K562 (cell line): ENCODE measurements around the gene KMT2C. TPM values are rescaled to one million over a fixed set of nuclear protein-coding genes. Genes with fewer than 3 reads are reported as not detected.
A peak's percentile ranks its signal among the peaks of the same experiment; 100 is the strongest.

Experiments
- ATAC-seq: fragments of 200-7000 bp; cut with Tn5 transposase; 3 replicates; pipeline ENCODE4 v1.9.1; 2020; ENCODE audit warnings: moderate library complexity
- BruUV-seq: library from RNA; stranded (reverse); fragments of 400-500 nt; replicated peaks from 2 replicates; lab custom pipeline; 2021; lab: Mats Ljungman, UMichigan
- CTCF ChIA-PET: fragments of 300-600 bp; formaldehyde crosslinking; extraction: SDS; loops from one replicate; lab custom pipeline; 2021; ENCODE audit warnings: low intra/inter-chr PET ratio; lab: Yijun Ruan, JAX
- POLR2A ChIA-PET: fragments of 300-600, 350-650 bp; sonication (Branson Sonifier 250); formaldehyde crosslinking; extraction: SDS; loops from one replicate; lab custom pipeline; 2021; ENCODE audit warnings: antibody characterized with exemption, inconsistent platforms; lab: Yijun Ruan, JAX
- DNase-seq, 4 experiments: peaks; one replicate each; pipeline versions ENCODE4 v3.0.0 to v3.0.0-alpha.2; 2011 to 2018; ENCODE audit warnings: low spot score in 3 of 4, mixed read lengths in 3 of 4; ENCODE audit errors: extremely low read depth in 1 of 4
- FAIRE-seq: peaks from 2 replicates; lab custom pipeline; 2011; peaks lifted over from hg19 to GRCh38; lab: Jason Lieb, UNC
- H2AFZ ChIP-seq: 2 replicates; pipeline ENCODE4 v1.6.0; 2011; ENCODE audit warnings: low read depth, low read length, control low read depth, inconsistent platforms
- H3K27ac ChIP-seq: fragments of 200-600 bp; 3 replicates; pipeline ENCODE4 v1.8.0; 2011; ENCODE audit warnings: low read depth, mild to moderate bottlenecking, control low read depth, inconsistent platforms, low read length, moderate library complexity, mixed read lengths; ENCODE audit errors: extremely low read depth
- H3K27me3 ChIP-seq, 2 experiments: fragments of 300-600 bp in 1 of 2; 2 replicates in 1 of 2; 3 replicates in 1 of 2; pipeline versions ENCODE4 v1.6.0 to v1.8.0; 2011; ENCODE audit warnings: inconsistent platforms in 2 of 2, low read length in 2 of 2, mild to moderate bottlenecking in 1 of 2, mixed read lengths in 1 of 2, moderate library complexity in 1 of 2; ENCODE audit not compliant: control insufficient read depth in 2 of 2, insufficient read depth in 2 of 2
- H3K36me3 ChIP-seq: fragments of 300-600 bp; 3 replicates; pipeline ENCODE4 v1.8.0; 2011; ENCODE audit warnings: mild to moderate bottlenecking, low read length, inconsistent platforms; ENCODE audit not compliant: control insufficient read depth, insufficient read depth
- H3K4me1 ChIP-seq, 2 experiments: fragments of 200-600 bp in 1 of 2; replicated peaks in 1 of 2; 2 replicates in 1 of 2; 3 replicates in 1 of 2; pipeline versions ENCODE4 v1.5.1 to v1.8.0; 2011; ENCODE audit warnings: inconsistent platforms in 2 of 2, low read length in 2 of 2, mild to moderate bottlenecking in 1 of 2, mixed read lengths in 1 of 2, moderate library complexity in 1 of 2; ENCODE audit not compliant: control insufficient read depth in 2 of 2, insufficient read depth in 2 of 2
- H3K4me2 ChIP-seq: 2 replicates; pipeline ENCODE4 v1.6.1; 2011; ENCODE audit warnings: low read length, control low read depth, inconsistent platforms, mixed read lengths; ENCODE audit not compliant: insufficient read depth
- H3K4me3 ChIP-seq: fragments of 200-600 bp; sonication (generic), shearing (Covaris generic); 2 replicates; pipeline ENCODE4 v1.5.1; 2016; ENCODE audit warnings: control low read depth, inconsistent platforms
- H3K79me2 ChIP-seq: fragments of 200-600 bp; 3 replicates; pipeline ENCODE4 v1.8.0; 2011; ENCODE audit warnings: low read length, inconsistent platforms; ENCODE audit not compliant: control insufficient read depth, insufficient read depth
- H3K9ac ChIP-seq, 2 experiments: 2 replicates each; pipeline versions ENCODE4 v1.6.0 to v1.6.1; 2011; ENCODE audit warnings: low read depth in 2 of 2, low read length in 2 of 2, control low read depth in 1 of 2, inconsistent platforms in 1 of 2, mild to moderate bottlenecking in 1 of 2, mixed read lengths in 1 of 2; ENCODE audit not compliant: insufficient read depth in 1 of 2
- H3K9me1 ChIP-seq: one replicate; pipeline ENCODE4 v1.6.0; 2011; ENCODE audit warnings: inconsistent platforms, mild to moderate bottlenecking, low read length, moderate library complexity; ENCODE audit not compliant: control insufficient read depth, insufficient read depth
- H3K9me3 ChIP-seq: replicated peaks from 2 replicates; pipeline ENCODE4 v1.5.1; 2011; ENCODE audit warnings: low read depth, low read length, inconsistent platforms; ENCODE audit not compliant: control insufficient read depth, insufficient read depth
- H4K20me1 ChIP-seq: replicated peaks from 2 replicates; pipeline ENCODE4 v1.6.1; 2011; ENCODE audit warnings: low read length, inconsistent platforms, mixed read lengths; ENCODE audit not compliant: control insufficient read depth, insufficient read depth
- CBX2 ChIP-seq: fragments of 200-600 bp; sonication (generic); IDR thresholded peaks from one replicate; pipeline ENCODE4 v1.6.1; 2012; ENCODE audit warnings: mild to moderate bottlenecking, low read length, inconsistent platforms; ENCODE audit not compliant: insufficient read depth, poor library complexity, severe bottlenecking
- CREBBP ChIP-seq: IDR thresholded peaks from one replicate; pipeline ENCODE4 v1.6.1; 2012; ENCODE audit warnings: low read depth, mild to moderate bottlenecking, control low read depth, inconsistent platforms, low read length
- FOSL1 ChIP-seq: fragments of 200-800 bp; sonication (Bioruptor generic); conservative IDR thresholded peaks from 2 replicates; pipeline ENCODE4 v1.6.1; 2016; ENCODE audit warnings: missing genetic modification characterization, missing compliant biosample characterization
- GATA2 ChIP-seq: sonication (generic); formaldehyde crosslinking; IDR thresholded peaks from 2 replicates; pipeline ENCODE4 v1.4.0; 2020; ENCODE audit warnings: mild to moderate bottlenecking, missing genetic modification reagents
- LEF1 ChIP-seq: fragments of 450-650 bp; IDR thresholded peaks from 2 replicates; pipeline ENCODE4 v1.6.1; 2016; ENCODE audit warnings: mild to moderate bottlenecking
- MTA3 ChIP-seq: fragments of 450-650 bp; formaldehyde crosslinking; IDR thresholded peaks from 2 replicates; pipeline ENCODE4 v1.6.1; 2017; ENCODE audit warnings: mild to moderate bottlenecking, borderline replicate concordance
- RBM22 ChIP-seq: fragments of 200-400 bp; formaldehyde crosslinking; IDR thresholded peaks from 2 replicates; pipeline ENCODE4 v1.6.1; 2018; ENCODE audit warnings: low read length, low read depth; ENCODE audit not compliant: poor library complexity, severe bottlenecking
- ZNF79 ChIP-seq: fragments of 250-450 bp; sonication (Bioruptor Pico); IDR thresholded peaks from 2 replicates; pipeline ENCODE4 v1.4.0; 2020; ENCODE audit warnings: low read depth, mild to moderate bottlenecking, moderate library complexity
- WGBS: fragments of 100-300 bp; shearing (Covaris generic); methylation state at CpG from one replicate; pipeline ENCODE4 v1.1.6; 2016; ENCODE audit warnings: low coverage, mixed read lengths; ENCODE audit not compliant: insufficient coverage; ENCODE audit errors: missing lambda C conversion rate; 5-methylcytosine and 5-hydroxymethylcytosine counted together
- in situ Hi-C: fragments of 300-500 bp; cut with MboI; formaldehyde crosslinking; loops from 4 replicates; pipeline ENCODE4 v1.15.0; 2018; ENCODE audit warnings: inconsistent platforms, mixed read lengths
- intact Hi-C: fragments of 100-400 bp; cut with micrococcal nuclease; formaldehyde crosslinking; loops from 2 replicates; pipeline ENCODE4 v1.14.2; 2022
- polyA plus RNA-seq, 8 experiments: library from polyadenylated mRNA; depleted of rRNA in 4 of 8; stranded (reverse) in 5 of 8; unstranded in 3 of 8; fragments of >200 nt; fragmentation: Nextera tagmentation in 2 of 8; fragmentation: Illumina TruSeq in 1 of 8; extraction: Ambion mirVana in 2 of 8; extraction: Trizol in 1 of 8; gene quantifications; 2 replicates each; pipeline versions ENCODE4 v1.2.1 to v1.2.3, GENCODE V29; 2011 to 2014; ENCODE audit warnings: inconsistent platforms in 1 of 8, missing spikeins in 1 of 8
- total RNA-seq, 7 experiments: library from RNA; depleted of rRNA in 6 of 7; stranded (reverse); fragments of >200 nt in 6 of 7; fragmentation: Illumina TruSeq in 2 of 7; extraction: Trizol in 2 of 7; gene quantifications; 2 replicates each; pipeline versions ENCODE4 v1.2.1 to v1.2.3, GENCODE V29; 2011 to 2021; ENCODE audit warnings: low replicate concordance in 1 of 7

Gene KMT2C
- total and polyA plus RNA-seq, 9 of the 15 experiments (the other 6 are each of a cell fraction or from before 2014, with no cell fraction given): 4.9 to 67.8 (median 27.1) TPM

GRCh38 chr7:152120776-152121175 lies 315.0 kb downstream of the KMT2C start (continued):
- TF ChIP-seq GATA2 (CRISPR knock-in tag): no peak
- TF ChIP-seq CREBBP: no peak
- TF ChIP-seq CBX2: no peak
- TF ChIP-seq LEF1: no peak
- TF ChIP-seq MTA3: no peak

DNA sequence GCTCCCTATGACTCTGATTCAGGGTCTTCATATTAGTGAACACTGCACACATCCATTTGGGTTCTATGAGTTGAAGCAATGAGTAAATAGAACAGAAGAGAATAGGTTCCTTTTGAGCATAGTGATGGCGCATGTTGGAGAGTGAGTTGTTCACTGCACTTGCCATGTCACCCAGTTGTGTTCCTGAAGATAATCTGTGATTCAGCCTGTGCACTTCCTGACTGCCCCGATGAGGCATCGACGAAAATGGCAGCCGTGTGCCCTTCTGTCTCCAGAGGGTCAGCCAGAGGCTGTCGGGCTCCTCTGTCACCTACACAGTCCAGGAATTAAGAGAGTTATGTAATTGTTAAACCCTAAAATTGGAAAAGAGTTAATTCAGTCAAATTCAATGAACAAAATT lies 315.6 kb downstream of the KMT2C start:
- Histone ChIP-seq H2AFZ (no peak overlapping the region), H3K4me1 (no peaks in the 10 kb centered on the region), H3K27ac (no peak overlapping the region)
- BruUV-seq: no TSS peak
- no peak for DNase-seq
- peak; percentile 56 for TF ChIP-seq FOSL1 (tag)
- peak; percentile 22 for TF ChIP-seq RBM22
- no peak for TF ChIP-seq ZNF79
- TF ChIP-seq, all 486 proteins: peak for 2
- intact Hi-C loops: no loop called here
- CTCF ChIA-PET: no interaction called here
- Histone ChIP-seq H3K4me2 (no peak overlapping the region), H3K4me3 (no peak overlapping the region), H3K9ac (no peak overlapping the region), H3K36me3 (peaks cover 90% of the 10 kb centered on the region), H4K20me1 (no peaks in the 10 kb centered on the region), H3K9me3 (peaks cover 3% of the 10 kb centered on the region), H3K79me2 (no peaks in the 10 kb centered on the region), H3K27me3 (no peaks in the 10 kb centered on the region; a peak in 1 of 5 replicates), H3K9me1 (no peaks in the 10 kb centered on the region)
- POLR2A ChIA-PET: interaction anchor here (1.9 kb wide), 1 partner anchor 11 kb away, joined by 4 read pairs; no protein-coding TSS in a partner anchor
- ATAC-seq (no peak), FAIRE-seq (no peak)
- in situ Hi-C loops: no loop called here
- 89% methylated on average over 6 of the region's 6 CpGs for WGBS
